ENCODE data around the gene MCRIP2.

DNA sequence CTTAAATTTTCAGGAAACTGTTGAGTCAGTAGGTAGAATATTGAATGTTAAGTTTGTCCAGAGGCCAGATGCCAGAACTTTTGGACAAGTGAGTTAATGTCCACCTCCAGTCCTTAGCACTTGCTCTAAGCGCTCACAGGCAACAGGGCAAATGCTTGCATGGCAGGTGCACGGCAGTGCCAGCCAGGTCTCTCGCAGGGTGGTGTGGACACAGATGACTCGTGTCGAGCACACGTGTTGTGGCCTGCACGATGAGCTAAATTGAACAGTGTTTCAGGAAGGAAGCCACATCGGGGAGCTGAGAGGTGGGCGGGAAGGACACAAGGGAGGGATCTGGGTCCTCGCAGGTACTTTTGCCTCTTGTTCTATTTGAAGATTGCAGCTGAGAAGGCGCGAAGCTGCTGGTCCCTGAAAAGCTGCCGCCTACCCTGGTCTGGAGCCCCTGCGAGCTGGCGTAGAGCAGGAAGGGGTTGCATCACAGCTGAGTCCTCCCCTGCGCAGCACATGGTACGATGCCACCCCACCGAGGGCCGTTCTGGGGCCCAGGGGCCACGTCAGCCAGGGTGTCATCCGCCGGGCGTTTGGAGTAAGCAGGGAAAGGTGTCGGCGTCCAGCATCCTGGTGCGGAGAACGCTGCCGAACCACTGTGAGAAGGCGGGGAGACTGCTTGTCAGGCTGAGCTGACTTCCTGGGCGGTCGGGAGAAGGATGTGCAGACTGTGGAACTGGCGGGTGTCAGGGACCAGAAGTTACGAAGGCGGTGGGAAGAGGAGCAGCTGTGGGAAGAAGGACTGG lies 45.5 kb upstream of the MCRIP2 start:
- TF ChIP-seq, protein P1, sequence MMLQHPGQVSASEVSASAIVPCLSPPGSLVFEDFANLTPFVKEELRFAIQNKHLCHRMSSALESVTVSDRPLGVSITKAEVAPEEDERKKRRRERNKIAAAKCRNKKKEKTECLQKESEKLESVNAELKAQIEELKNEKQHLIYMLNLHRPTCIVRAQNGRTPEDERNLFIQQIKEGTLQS (IDR thresholded peaks at IDR 0.05): no peak
- TF ChIP-seq, protein P2, sequence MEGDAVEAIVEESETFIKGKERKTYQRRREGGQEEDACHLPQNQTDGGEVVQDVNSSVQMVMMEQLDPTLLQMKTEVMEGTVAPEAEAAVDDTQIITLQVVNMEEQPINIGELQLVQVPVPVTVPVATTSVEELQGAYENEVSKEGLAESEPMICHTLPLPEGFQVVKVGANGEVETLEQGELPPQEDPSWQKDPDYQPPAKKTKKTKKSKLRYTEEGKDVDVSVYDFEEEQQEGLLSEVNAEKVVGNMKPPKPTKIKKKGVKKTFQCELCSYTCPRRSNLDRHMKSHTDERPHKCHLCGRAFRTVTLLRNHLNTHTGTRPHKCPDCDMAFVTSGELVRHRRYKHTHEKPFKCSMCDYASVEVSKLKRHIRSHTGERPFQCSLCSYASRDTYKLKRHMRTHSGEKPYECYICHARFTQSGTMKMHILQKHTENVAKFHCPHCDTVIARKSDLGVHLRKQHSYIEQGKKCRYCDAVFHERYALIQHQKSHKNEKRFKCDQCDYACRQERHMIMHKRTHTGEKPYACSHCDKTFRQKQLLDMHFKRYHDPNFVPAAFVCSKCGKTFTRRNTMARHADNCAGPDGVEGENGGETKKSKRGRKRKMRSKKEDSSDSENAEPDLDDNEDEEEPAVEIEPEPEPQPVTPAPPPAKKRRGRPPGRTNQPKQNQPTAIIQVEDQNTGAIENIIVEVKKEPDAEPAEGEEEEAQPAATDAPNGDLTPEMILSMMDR (IDR thresholded peaks at IDR 0.05; ENCODE audit: low read depth, low read length, missing input control): no peak
- TF ChIP-seq, protein P3, sequence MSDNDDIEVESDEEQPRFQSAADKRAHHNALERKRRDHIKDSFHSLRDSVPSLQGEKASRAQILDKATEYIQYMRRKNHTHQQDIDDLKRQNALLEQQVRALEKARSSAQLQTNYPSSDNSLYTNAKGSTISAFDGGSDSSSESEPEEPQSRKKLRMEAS (IDR thresholded peaks at IDR 0.05): peak; percentile 55
- TF ChIP-seq TAF1 (conservative IDR thresholded peaks at IDR 0.05): no peak
- no peak for TF ChIP-seq EGR1 (IDR thresholded peaks at IDR 0.05; ENCODE audit: low read depth in 2 of 2)
- no peak for TF ChIP-seq SP1 (IDR thresholded peaks at IDR 0.05)
- TF ChIP-seq JUND (IDR thresholded peaks at IDR 0.05): peak in 1 of 2 donors; percentile 48
